ENCODE measurements around the gene ATXN2L.
"Not testable (repeated sequence)": the region's sequence is repeated elsewhere in the genome, so short reads cannot be mapped to it uniquely, and the experiment has no call there.

ATXN2L gene

GRCh38 chr16:28881565-28881964, 58.8 kb downstream of the ATXN2L start:
- DNase-seq (ENCODE audit: low read depth, low spot score); H3K4me3 ChIP-seq (ENCODE audit: low read length): not testable (repeated sequence)

- no peak for DNase-seq (ENCODE audit: low read depth, low spot score)
- no peak overlapping the region for H3K4me3 ChIP-seq (ENCODE audit: low read length)
Measured at GRCh38 chr16:28882551-28883160, 59.9 kb downstream of the ATXN2L start.

DNA sequence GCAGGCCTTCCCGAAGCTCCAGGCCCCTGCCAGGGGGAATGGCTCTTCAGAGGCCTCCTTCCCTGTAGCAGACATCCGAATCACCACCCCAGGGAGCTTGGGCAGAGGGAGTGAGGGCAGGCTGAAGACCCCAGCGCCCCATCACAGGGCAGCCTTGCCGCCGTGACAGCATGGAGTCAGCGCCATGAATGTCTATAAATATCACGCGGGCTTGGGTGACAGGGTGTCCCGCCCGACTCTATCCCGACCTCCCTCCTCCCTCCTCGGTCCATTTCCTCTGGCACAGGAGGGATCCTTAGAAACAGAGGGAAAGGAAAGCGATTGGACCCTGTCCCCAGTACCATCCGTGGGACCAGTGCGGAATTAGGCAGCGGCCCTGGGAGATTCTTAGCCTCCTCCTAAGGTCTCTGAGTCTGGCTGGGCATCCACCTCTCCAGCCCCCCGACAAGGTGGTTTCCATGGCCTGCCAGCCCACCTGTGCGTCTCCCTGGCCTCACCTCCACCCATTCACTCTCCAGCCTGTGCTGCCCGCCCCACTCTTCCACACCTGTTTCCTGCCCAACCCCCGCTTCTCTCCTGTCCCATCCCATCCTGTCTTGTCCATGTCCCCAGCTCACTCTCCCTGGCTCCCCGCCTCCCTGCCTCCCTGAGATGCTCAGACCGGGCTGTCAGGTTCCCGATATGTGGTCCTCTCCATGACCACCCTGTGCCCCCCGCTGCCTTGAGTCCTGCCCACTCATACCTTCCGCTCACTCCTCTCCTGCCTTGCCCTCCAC, 60.6 kb downstream of the ATXN2L start:
- DNase-seq (ENCODE audit: low read depth, low spot score): no peak
- H3K4me3 ChIP-seq (ENCODE audit: low read length): no peak overlapping the region

GRCh38 chr16:28884045-28884444, 61.2 kb downstream of the ATXN2L start:
- H3K4me3 ChIP-seq (ENCODE audit: low read length): no peak overlapping the region
- DNase-seq (ENCODE audit: low read depth, low spot score): no peak
